CD4-positive, alpha-beta T cell treated with Interleukin-12 subunit alpha and Interleukin-12 subunit beta, for 1 hour (primary cell): Measurements from ENCODE around the gene TNS3.
"Not testable (repeated sequence)": the region's sequence is repeated elsewhere in the genome, so short reads cannot be mapped to it uniquely, and the experiment has no call there.

ENCODE experiments used
- DNase-seq: peaks from one replicate; pipeline ENCODE4 v3.0.0-alpha.2; 2020

Gene TNS3

DNA sequence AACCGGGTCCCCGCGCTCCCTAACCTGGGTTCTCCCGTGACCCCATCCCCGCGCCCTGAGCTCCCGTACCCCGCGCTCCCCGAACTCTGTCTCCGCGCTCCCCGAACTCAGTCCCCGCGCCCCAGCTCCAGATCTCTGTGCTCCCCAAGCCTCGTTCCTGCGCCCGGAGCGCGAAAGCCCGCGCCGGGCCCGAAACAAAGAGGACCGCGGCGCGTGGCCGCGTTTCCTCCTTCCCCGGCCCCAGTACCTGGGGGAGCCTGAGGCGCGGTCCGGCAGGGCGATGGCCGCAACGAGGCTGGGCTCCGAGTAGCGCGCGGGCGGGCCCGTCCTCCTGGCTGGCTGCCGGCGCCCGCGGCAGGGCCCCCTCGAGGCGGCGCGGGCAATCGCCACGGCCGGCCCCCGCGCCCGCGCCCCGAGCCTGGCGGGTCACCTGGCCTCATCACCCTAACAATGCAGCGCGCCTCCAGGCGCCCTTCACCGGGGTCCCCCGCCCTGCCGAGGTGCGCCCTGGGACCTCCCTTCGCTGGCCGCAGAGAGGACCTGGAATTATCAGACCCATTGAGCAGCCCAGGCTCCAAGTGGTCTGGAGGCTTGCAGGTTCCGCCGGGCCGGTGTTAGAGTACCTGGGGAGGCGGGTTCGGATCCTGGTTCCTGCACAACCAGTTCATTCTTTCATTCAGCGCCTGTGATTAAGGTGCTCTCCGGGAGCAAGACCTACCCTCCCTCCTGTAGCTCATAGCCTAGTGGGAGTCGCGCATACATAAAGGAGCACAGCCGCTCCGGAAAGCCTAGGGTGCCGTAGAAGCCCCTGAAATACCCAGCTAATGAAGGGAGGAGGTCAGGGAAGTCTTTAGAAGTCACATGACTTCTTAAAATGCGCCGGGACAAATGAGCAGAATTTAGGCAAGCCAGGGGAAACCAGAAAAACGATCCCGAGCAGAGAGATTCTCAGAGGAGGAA lies at the start of gene TNS3:
TSS of gene TNS3 (minus strand) at position 308 of the 960 bp plus-strand sequence. CDS start 142,475 bp downstream, outside the sequence.
- no peak for DNase-seq

DNA sequence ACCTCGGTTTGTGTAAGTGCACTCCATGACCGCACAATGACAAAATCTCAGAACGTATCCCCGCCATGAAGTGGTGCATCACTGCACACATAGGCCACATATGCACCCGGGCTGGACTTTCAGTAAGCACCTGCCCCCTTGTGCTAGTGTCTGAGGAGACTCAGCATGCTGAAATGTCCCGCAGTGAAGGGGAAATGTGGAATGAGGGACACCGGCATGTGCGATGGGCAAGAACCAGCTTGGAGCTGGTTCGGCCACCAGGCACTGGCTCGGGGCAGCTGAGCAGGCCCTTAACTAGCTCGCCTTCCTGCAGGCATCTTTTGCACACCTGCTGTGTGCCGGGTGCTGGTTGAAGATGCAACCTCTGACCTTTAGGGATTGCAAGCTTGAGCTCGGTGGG lies 49.8 kb upstream of the TNS3 start:
- DNase-seq, result no peak

DNA sequence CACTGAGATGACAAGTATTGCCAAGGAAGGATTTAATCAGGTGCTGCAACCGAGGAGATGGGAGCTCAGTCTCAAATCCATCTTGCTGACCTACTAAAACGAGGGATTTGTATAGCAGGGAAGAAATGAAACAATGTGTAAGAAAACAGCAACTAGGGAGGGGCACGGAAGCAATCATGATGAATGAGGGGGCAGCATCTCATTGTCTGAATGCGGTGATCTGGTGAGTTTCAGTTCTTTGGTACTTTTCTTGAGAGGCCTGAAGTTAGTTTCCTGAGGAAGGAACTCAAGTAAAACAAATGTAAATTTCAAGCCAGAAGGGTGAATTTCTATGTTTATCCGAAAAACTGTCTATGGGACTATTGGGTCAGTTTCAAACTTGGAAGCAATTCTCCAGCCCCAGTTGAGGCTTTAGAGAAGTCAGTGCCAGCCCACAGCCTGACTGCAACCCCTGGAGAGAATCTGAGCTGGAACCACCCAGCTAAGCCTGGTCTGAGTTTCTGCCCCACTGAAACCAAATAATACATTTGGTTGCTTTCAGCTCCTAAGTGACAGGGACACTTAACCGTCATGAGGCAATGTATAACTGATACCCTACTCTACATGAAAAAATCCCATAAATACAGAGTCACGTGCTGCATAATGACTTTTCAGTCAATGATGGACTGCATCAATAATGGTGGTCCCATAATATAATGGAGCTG lies 45.8 kb upstream of the TNS3 start:
- DNase-seq, result no peak

DNA sequence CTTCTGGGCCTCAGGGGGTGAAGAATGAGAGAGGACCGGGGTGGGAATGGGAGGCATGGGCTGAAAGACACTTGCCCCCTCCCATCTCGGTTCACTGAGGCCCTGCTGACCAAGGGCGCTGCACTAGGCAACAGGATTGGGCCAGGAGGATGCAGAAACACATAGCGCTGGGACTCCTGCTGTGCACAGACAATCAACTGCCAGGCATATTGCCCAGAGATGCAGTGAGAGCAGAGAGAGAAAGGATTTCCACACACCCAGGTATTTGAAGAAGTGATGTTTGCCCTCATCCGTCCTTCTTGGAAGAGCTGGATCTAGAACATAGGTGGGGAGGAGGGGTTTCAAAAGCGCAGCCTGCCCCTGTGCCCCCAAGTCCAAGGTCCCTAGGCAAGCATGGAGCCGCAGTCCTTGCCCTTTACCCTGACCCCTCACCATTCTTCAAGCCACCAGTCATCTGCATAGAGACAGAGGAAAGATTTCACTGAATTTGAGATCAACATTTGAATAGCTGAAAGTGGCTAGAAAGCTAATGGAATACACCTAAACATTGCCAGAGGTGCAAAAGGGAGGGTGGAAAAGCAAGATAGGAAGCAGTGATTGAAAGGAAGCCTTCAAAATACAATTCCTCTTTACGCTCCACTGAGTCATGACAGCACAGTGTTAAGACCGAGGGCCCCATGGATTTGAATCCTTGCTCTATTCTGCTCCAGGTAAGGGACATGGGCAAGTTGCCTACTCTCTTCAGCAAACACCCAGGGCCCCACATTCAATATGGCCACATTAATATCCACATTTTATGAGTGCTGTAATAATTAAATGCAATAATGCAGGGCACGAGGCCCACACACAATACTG lies 44.2 kb upstream of the TNS3 start:
- DNase-seq, result no peak

DNA sequence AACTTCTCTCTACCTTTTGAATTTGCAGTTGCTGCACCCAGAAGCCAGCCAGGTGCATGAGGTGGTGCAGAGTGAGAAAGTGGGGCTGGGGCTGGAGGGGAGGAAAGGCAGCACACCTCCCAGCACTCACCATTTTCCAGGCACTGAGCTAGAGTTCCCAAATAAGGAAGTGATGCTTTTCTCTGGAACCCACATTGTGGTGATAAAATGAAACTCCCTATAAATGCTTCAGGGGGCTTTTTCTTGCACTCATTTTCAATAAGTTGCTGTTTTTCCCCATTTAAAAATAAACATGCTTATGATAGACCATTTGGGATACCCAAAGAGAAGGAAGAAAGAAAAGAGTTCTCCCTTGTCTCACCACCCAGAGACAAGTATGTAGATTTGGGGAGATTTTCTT lies 42.8 kb upstream of the TNS3 start:
- no peak for DNase-seq

DNA sequence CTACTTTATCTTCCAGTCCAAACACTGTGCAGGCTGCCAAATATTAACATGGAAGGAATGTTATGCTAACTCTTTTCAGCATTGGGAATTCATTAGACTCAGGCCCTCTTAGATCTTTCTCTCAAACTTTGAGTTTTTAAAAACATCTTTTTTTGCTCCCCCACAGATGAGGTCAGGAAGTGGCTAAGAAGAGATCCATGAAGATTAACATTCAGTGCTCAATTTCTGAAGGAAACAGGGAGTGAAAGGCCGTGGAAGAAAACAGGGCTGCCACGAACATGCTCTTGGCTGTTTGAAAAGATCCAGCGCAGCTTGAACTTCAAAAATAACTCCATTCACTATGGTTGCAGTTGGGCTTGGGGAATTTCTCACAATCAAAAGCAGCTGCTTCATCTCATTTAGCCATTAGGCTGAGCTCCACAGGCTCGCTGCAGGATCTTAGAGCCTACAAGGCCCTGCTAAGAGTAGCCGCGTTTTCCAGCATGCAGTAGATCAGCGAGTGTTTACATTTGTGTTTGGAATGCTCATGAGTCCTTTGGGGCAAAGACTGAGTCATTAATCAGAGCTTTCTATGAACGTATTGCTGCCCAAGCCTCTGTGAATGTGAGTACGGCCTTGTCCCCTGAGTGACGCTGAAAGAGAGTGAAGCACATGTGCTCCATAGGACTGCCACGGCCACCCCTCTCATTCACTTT lies 41.2 kb upstream of the TNS3 start:
- DNase-seq, result no peak

DNA sequence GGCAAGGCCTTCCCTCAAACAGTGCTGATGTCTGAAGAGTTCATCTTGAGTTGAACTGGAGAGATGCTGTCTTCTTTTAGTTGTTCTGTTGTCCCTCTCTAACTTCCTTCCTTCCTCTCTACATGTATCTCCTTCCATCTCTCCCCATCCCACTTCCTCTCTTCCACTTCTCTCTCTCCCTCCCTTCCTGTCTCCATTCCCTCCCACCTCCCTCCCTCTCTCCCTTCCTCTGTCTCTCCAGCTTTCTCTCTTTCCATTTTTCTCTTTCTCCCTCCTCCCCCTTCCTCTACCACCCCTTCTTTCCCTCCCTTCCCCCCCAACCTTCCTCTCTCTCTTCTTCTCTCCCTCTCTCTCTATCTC lies 40.7 kb upstream of the TNS3 start:
- no peak for DNase-seq

DNA sequence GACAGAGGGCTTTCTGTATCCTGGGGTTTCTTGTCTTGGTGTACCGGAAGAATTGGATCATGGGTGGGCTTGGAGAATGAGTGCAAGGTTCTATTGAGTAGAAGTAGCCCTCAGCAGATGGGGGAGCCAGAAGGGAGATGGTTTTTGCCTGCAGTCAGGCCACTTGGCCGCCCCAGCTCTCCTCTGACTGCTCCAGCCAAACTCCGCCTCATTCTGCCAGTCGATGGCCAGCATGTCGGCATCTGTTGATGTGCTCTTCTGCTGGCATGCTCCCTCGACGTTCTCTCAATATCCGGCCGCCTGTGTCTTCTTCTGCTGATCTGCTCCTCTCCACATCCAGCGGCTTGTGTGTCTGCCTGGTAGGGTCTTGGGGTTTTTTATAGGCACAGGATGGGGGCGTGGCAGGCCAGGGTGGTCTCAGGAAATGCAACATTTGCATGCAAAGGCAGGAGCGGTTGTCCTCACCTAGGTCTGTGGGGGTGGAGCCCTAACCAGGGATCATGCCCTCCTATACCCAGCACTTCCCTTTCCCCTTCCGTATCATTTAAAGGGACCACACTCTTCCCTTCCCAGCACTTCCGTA lies 40.2 kb upstream of the TNS3 start:
- no peak for DNase-seq

DNA sequence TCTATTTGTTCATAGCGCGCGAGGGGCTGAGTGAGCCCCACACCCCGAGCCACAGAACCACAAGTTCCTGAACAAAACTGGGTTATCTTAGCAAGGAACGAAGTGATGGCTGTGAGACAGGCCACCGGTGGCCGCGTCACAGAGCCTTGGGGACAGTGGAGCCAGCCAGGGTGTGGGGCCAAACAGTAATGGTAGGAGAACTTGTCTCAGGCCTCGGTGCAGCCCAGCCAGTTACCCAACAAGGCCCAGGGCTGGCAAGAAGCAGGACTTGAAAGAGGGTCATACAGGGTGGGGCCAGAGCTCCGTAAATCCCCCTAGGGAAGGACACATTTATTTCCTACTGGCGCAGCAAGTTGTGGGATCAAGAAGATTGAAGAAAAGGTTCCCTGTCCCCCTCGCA lies 39.4 kb upstream of the TNS3 start:
- DNase-seq, result no peak

DNA sequence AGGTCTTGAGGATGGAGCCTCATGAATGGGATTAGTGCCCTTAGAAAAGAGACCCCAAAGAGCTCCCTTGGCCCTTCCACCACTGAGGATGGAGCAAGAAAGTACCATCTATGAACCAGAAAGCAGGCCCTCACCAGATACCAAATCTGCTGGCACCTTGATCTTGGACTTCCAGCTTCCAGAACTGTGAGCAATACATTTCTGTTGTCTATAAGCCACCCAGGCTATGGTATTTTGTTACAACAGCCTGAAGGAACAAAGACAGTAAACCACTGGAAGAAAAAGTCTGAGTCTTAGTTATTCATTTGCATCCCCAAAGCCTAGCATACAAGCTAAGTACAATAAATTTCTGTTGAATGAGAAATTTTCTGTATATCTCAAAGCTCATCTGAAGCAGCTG lies 37.9 kb upstream of the TNS3 start:
- no peak for DNase-seq

DNA sequence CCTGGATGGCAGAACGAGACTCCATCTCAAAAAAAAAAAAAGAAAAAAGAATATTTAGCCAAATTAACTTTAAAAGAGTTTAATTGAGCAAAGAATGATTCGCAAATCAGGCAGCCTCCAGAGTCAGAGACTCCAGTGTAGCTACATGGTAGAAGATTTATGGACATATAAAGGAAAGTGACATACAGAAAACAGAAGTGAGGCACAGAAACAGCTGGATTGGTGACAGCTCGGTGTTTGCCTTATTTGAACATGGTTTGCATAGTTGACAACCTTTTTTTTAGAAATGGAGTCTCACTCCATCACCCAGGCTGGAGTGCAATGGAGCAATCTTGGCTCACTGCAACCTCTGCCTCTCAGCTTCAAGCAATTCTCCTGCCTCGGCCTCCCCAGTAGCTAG lies 35.2 kb upstream of the TNS3 start:
- no peak for DNase-seq

DNA sequence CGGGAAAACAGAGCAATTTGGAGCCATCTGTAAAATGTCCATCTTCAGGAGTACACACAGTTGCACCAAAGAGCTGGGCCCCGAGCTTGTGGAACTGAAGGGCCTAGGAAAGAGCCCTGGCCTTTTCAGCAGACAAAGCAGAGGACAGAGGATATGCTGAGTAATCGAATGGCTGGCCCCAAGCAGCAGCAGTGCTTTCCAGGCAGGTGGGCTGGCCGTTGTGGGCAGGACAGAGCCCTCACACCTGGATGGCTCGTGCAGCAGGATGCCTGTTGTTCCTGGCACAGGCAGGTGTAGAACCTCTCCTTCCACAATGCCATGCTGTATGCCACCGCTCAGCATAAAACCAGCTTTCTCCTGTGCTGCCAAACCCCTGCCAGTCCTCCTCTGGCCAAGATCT lies 32.5 kb upstream of the TNS3 start:
- no peak for DNase-seq

DNA sequence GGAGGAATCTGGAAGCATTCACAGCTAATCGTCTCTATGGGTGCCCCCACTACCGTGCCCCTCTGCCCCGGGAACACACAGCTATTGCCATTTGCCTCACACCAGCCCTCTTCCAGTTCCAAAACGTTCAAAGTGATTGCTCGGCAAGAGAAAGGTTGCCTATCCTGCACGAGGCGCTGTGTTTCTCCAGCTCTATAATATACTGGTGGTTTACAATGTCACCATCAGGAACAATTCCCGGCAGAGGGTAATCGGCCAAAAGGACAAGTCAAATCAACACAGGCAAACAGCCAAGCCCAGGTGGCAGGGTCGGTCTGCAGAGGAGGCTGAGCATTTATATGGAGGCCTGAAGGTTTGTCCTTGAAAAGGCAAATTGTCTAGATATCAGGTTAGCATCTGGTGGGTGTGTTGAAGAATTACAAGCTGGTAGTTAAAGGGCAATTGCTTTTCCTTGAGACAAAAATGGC lies 29.2 kb upstream of the TNS3 start:
- DNase-seq, result no peak

DNA sequence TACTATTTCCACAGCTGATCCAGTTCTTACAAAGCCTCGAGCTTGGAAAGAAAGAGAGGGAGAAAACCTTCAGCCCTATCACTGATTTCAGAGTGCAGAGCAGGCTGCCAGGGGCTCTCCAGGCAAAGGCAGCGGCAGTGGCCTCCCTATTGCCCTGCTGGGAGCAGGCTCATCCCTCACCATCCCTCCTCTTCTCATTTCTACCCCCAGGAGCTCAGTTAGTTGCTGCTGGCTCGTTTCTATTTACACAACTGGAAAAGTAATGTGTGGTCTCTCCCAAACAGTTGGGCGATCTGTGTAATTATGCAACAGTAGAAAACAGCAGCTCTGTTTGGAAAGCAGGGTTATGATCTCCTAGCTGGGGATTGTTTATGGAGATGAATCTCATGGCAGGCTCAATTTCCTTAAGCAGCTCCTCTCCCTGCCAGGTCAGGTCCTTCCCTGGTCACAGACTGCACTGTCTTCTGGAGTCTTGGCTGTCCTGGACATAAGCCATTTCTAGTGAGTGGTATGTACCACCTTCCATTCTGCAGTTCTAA lies 28.7 kb upstream of the TNS3 start:
- DNase-seq, result no peak

DNA sequence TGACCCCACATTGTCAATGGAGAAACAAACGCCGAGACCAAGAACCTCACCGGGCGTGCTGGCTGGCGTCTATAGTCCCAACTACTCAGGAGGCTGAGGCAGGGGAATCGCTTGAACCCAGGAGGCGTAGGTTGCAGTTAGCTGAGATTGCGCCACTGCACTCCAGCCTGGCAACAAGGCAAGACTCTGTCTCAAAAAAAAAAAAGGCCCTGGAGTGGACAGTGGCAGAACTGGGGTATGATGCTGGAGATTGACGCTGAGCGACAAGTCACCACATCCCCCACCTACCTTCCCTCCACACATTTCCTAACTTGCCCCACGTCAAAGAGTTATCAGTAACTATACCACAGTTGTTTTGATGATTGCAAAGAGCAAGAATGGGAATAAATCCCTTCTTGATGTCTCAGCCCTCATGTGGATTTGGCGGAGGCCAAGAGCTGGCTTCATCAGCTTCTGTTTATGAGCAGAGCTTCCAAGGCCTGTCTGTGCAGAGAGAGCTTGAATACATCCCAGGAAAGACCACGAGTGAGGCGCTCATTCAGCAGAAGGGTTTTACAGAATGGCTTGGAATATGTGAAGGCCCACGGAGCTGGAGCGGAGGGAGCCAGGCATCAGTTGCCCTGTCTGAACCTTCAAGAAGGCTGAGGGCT lies 28.0 kb upstream of the TNS3 start:
- no peak for DNase-seq

DNA sequence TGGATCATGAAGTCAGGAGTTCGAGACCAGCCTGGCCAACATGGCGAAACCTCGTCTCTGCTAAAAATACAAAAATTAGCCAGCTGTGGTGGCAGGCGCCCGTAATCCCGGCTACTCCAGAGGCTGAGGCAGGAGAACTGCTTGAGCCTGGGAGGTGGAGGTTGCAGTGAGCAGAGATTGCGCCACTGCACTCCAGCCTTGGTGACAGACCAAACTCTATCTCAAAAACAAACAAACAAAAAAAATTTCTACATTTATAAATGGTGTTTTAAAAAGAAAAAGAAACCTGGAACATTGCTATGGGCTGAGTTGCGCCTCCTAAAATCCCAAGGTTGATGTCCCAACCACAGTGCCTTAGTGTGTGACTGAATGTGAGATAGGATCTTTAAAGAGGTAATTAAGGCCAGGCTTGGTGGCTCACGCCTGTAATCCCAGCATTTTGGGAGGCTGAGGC lies 24.7 kb upstream of the TNS3 start:
- not testable (repeated sequence) for DNase-seq

DNA sequence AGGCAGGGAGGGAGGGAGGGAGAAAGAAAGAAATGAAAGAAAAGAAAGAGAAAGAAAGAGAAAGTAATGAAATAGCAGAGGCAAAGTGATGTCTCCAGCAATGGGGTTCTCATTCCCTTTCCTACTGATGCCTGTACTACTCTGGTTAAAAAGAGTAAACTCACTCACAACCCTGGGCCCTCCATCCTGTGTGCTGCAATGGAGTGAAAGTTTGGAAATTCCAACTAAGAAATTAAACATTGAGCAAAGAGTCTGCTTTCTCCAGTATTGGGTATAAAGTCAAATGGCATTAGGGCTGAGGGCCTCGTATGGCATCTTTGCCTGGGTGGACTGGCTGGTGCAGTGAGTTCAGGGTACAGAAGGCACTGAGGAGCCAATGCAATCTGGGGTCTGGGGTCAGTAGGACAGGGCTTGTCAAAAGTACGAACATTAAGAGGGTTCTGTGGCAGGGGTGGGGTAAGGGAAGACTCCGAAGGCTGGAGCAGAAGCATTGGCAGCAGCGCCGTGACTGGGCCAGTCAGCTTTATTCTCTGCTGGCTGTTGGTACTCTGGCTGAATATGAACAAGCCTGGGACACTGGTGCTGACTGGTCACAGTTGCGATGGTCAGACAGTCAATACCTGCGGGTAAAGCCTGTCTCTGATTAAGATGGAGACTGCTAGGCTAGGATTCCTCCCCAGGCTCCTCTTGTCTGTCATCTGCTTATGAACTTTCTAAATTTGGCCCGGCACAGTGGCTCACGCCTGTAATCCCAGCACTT lies 24.1 kb upstream of the TNS3 start:
- no peak for DNase-seq

DNA sequence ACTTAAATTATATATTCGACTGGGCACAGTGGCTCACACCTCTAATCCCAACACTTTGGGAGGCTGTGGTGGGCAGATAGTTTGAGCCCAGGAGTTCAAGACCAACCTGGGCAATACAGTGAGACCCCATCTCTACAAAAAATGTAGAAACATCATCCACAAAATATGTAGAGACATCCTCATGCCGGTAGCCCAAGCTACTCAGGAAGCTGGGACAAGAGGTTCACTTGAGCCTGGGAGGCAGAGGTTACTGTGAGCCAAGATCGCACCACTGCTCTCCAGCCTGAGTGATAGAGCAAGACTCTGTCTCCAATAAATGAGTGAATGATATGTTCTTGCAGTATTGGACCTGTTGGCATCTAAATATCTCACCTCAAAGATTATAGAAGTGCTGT lies 22.6 kb upstream of the TNS3 start:
- DNase-seq, result no peak

DNA sequence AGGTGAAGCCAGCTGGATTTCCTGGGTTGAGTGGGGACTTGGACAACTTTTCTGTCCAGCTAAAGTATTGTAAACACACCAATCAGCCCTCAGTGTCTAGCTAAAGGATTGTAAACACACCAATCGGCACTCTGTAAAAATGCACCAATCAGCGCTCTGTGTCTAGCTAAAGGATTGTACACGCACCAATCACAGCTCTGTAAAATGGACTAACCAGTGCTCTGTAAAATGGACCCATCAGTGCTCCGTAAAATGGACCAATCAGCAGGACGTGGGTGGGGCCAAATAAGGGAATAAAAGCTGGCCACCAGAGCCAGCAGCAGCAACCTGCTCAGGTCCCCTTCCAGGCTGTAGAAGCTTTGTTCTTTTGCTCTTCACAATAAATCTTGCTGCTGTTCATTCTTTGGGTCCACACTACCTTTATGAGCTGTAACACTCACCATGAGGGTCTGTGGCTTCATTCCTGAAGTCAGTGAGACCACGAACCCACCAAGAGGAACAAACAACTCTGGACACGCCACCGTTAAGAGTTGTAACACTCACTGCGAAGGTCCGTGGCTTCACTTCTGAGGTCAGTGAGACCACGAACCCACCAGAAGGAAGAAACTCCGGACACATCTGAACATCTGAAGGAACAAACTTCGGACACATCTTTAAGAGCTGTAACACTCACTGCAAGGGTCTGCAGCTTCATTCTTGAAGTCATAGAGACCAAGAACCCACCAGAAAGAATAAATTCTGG lies 21.8 kb upstream of the TNS3 start:
- not testable (repeated sequence) for DNase-seq
